Measurements from ENCODE around the gene STRA8. TPM values are rescaled to one million over a fixed set of nuclear protein-coding genes. Genes with fewer than 3 reads are reported as not detected.

The STRA8 gene
- total RNA-seq, 4 donors from 2014 or later, result not detected

DNA sequence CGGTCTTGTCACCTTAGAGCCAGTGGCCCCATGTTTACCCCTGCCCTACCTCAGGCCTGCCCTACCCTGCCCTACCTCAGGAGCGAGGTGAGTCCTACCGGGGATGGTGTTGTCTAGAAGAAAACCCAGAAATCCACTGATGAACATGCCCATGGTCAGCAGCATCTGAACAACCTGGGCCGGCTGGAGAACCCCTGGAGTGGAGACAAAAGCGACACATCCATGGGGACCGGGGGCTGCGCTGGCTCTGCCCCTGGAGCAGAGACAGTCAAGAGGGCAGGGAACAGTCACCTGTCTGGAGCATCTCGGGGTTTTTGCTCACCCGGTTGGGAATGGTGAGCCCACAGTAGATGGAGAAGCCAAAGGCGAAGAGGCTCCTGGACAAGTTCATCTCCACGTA, 36.3 kb downstream of the STRA8 start:
- peaks cover 0 to 2% (median 0%) of the 10 kb centered on the region in 3 donors for H3K9me3 ChIP-seq
- no peak for ATAC-seq
- H3K27ac ChIP-seq, result no peak overlapping the region
- H3K4me1 ChIP-seq, result no peaks in the 10 kb centered on the region
- in situ Hi-C loops (cut with MboI; ENCODE audit: low sequenced_read_pairs in 4 of 4) (no loop called here), intact Hi-C loops (cut with DNase I; ENCODE audit: low total_unique reads) (no loop called here)
- no peaks in the 10 kb centered on the region for H3K36me3 ChIP-seq
- H3K4me3 ChIP-seq, result no peak overlapping the region
- DNase-seq, result no peak
- H3K27me3 ChIP-seq, result no peaks in the 10 kb centered on the region
- TF ChIP-seq POLR2A (IDR thresholded peaks at IDR 0.05), result no peak
- TF ChIP-seq, protein P1, sequence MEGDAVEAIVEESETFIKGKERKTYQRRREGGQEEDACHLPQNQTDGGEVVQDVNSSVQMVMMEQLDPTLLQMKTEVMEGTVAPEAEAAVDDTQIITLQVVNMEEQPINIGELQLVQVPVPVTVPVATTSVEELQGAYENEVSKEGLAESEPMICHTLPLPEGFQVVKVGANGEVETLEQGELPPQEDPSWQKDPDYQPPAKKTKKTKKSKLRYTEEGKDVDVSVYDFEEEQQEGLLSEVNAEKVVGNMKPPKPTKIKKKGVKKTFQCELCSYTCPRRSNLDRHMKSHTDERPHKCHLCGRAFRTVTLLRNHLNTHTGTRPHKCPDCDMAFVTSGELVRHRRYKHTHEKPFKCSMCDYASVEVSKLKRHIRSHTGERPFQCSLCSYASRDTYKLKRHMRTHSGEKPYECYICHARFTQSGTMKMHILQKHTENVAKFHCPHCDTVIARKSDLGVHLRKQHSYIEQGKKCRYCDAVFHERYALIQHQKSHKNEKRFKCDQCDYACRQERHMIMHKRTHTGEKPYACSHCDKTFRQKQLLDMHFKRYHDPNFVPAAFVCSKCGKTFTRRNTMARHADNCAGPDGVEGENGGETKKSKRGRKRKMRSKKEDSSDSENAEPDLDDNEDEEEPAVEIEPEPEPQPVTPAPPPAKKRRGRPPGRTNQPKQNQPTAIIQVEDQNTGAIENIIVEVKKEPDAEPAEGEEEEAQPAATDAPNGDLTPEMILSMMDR (IDR thresholded peaks at IDR 0.05 in 4 of 5, conservative IDR thresholded peaks at IDR 0.05 in 1 of 5), result no peak

DNA sequence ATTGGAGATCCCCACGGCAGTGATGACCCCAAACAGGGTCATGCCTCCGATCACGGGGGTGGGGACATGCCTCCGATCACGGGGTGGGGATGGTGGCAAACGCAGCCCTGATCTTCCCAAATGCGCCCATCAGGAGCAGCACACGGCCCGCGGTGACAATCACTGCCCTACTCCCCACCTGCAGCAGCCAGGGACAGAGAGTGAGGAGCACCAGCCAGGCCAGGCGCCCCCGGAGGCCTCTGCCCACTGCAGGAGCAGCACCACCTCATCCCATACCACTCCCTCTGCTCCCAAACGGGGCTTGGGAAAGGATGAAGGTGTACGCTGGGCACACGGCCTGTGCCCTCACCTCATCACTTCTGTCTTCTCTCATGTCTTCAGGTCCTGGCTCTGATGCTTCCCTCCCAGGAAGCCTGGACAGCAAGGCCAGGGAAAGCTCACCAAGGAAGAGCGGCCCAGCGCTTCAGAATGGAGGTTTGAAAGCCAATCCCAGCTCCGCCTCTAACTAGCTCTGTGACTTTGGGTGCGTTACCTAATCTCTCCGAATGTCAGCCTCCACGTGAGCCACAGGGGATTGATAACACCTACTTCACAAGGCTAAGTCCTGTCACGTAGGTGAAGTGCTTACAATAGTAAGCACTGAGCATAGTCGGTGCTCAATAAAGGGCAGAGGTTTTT, 37.1 kb downstream of the STRA8 start:
- no peak overlapping the region for H3K4me3 ChIP-seq
- peaks cover 0 to 1% (median 0%) of the 10 kb centered on the region in 3 donors for H3K9me3 ChIP-seq
- intact Hi-C loops (cut with DNase I; ENCODE audit: low total_unique reads) (no loop called here), in situ Hi-C loops (cut with MboI; ENCODE audit: low sequenced_read_pairs in 4 of 4) (no loop called here)
- H3K27ac ChIP-seq, result no peak overlapping the region
- no peak for DNase-seq
- no peaks in the 10 kb centered on the region for H3K27me3 ChIP-seq
- ATAC-seq, result no peak
- TF ChIP-seq POLR2A (IDR thresholded peaks at IDR 0.05), result no peak
- TF ChIP-seq, protein P1 (IDR thresholded peaks at IDR 0.05 in 4 of 5, conservative IDR thresholded peaks at IDR 0.05 in 1 of 5), result no peak
- H3K4me1 ChIP-seq, result no peaks in the 10 kb centered on the region
- H3K36me3 ChIP-seq, result no peaks in the 10 kb centered on the region

- TF ChIP-seq, protein P1 (IDR thresholded peaks at IDR 0.05 in 4 of 5, conservative IDR thresholded peaks at IDR 0.05 in 1 of 5), result no peak
- TF ChIP-seq POLR2A (IDR thresholded peaks at IDR 0.05), result no peak
- ATAC-seq (no peak), DNase-seq (no peak)
- intact Hi-C loops (cut with DNase I; ENCODE audit: low total_unique reads), result no loop called here
- in situ Hi-C loops (cut with MboI; ENCODE audit: low sequenced_read_pairs in 4 of 4), result no loop called here
- no peaks in the 10 kb centered on the region for H3K4me1 ChIP-seq
- H3K27me3 ChIP-seq, result no peaks in the 10 kb centered on the region
- no peak overlapping the region for H3K4me3 ChIP-seq
- no peak overlapping the region for H3K27ac ChIP-seq
- H3K36me3 ChIP-seq, result no peaks in the 10 kb centered on the region
- no peaks in the 10 kb centered on the region for H3K9me3 ChIP-seq
These were observed 37.6 kb downstream of the STRA8 start for GRCh38 chr7:135271255-135271615.

DNA sequence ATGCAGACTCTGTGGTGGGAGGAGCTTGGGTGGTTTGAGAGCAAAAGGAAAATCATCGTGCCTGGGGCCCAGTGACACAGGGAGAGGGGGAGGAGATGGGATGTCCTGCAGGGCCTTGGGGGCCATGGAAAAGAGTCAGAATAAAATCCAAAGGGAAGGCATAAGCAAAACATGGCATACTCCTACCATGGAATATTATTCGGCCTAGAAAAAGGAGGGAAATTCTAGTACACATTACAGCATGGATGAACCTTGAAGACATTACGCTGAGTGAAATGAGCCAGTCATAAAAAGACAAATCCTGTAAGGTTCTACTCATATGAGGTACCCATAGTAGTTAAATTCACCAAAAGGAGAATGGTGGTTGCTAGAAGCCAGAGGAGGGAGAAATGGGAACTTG, 38.7 kb downstream of the STRA8 start:
- H3K4me1 ChIP-seq, result no peaks in the 10 kb centered on the region
- H3K9me3 ChIP-seq, result no peaks in the 10 kb centered on the region
- in situ Hi-C loops (cut with MboI; ENCODE audit: low sequenced_read_pairs in 4 of 4) (no loop called here), intact Hi-C loops (cut with DNase I; ENCODE audit: low total_unique reads) (no loop called here)
- DNase-seq, result no peak
- TF ChIP-seq POLR2A (IDR thresholded peaks at IDR 0.05), result no peak
- TF ChIP-seq, protein P1 (IDR thresholded peaks at IDR 0.05 in 4 of 5, conservative IDR thresholded peaks at IDR 0.05 in 1 of 5), result no peak
- no peak for ATAC-seq
- no peaks in the 10 kb centered on the region for H3K36me3 ChIP-seq
- no peak overlapping the region for H3K27ac ChIP-seq
- no peaks in the 10 kb centered on the region for H3K27me3 ChIP-seq
- no peak overlapping the region for H3K4me3 ChIP-seq

DNA sequence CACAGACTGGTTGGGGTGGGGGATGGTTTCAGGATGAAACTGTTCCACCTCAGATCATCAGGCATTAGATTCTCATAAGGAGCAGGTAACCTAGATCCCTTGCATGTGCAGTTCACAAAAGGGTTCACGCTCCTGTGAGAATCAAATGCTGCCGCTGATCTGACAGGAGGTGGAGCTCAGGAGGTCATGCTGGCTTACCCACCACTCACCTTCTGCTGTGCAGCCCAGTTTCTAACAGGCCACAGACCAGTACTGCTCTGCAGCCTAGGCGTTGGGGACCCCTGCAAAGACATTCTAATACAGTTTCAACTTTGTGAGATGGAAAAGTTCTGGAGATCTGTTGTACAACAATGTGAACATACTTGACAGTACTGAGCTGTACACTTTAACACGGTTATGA, 39.9 kb downstream of the STRA8 start:
- H3K9me3 ChIP-seq, result no peaks in the 10 kb centered on the region
- no peaks in the 10 kb centered on the region for H3K36me3 ChIP-seq
- intact Hi-C loops (cut with DNase I; ENCODE audit: low total_unique reads), result no loop called here
- no peaks in the 10 kb centered on the region for H3K27me3 ChIP-seq
- no peaks in the 10 kb centered on the region for H3K4me1 ChIP-seq
- TF ChIP-seq, protein P1 (IDR thresholded peaks at IDR 0.05 in 4 of 5, conservative IDR thresholded peaks at IDR 0.05 in 1 of 5), result no peak
- H3K4me3 ChIP-seq, result no peak overlapping the region
- DNase-seq (no peak), ATAC-seq (no peak)
- H3K27ac ChIP-seq, result no peak overlapping the region
- in situ Hi-C loops (cut with MboI; ENCODE audit: low sequenced_read_pairs in 4 of 4), result no loop called here
